ENCODE measurements around the gene HACD2.

Gene HACD2

GRCh38 chr3:123483146-123483545, 101.7 kb downstream of the HACD2 start:
- Histone ChIP-seq H3K36me3 (ENCODE audit: control insufficient read depth, insufficient read depth, low read length) (no peaks in the 10 kb centered on the region), H3K27me3 (replicated peaks; ENCODE audit: control insufficient read depth, insufficient read depth, low read length) (no peaks in the 10 kb centered on the region; the same call in 1 of the 2 replicates), H3K4me3 (replicated peaks; ENCODE audit: low read depth, low read length) (no peak overlapping the region)
- no peak for DNase-seq (ENCODE audit: extremely low read depth, insufficient read length)
- no peak for TF ChIP-seq CTCF (IDR thresholded peaks at IDR 0.05; ENCODE audit: insufficient read depth, low read length, poor library complexity, severe bottlenecking)

DNA sequence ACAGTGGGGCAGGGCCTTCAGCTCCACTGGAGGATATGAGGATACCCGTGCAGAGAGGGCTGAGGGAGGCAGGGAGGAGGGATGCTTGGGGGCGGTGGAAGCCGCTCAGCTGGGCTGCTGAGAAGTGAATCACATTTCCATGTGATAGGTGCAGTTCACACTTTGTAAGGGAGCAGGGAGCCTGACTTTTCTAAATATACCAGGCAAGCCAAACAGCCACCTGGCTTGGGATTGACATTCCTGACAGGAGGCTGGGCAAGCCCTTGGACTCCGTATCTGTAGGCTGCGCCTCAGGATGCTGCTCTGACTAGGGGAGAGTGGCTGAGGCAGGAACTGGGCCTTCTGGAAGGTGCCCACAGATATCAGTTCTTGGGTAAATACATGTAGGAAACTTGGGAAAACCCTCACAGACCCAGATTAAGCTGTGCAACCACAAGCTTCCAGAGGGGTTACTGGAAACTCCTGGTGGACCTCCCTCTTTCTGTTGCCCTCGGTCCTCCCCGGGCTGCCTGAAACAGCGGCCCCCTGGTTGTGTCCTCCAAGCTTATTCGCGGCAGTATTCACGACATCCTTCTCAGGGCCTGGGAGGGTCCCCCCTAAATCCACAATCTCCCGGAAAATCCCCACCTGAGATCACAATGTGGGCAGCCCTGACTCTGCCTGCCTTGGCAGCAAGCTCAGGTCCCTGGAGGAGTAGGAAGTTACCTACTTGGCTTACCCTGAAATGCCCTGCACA, 103.0 kb downstream of the HACD2 start:
- TF ChIP-seq CTCF (IDR thresholded peaks at IDR 0.05; ENCODE audit: insufficient read depth, low read length, poor library complexity, severe bottlenecking) = no peak
- H3K27me3 ChIP-seq (replicated peaks; ENCODE audit: control insufficient read depth, insufficient read depth, low read length) = no peaks in the 10 kb centered on the region; the same call in 1 of the 2 replicates

DNA sequence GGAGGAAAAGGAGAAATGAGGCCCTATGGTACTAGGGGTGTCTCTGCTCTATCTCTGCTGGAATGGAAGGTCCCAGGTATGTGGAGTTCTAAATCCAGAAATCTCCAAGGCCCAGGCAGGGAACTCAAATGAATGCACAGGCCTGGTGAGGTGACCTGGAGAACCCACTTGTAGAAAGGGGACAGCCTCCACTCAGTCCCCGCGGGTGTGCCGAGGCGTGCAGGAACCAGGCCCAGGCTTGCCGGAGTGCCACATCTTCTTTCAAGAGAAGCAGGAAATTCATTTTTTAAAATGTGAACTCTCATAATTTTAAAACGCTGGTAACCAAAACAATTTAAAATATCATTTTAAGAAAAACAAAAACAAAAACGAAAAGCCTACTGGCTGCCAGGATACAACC, 103.8 kb downstream of the HACD2 start:
- no peak for DNase-seq (ENCODE audit: extremely low read depth, insufficient read length)
- no peaks in the 10 kb centered on the region; the same call in 1 of the 2 replicates for H3K27me3 ChIP-seq (replicated peaks; ENCODE audit: control insufficient read depth, insufficient read depth, low read length)
- TF ChIP-seq CTCF (IDR thresholded peaks at IDR 0.05; ENCODE audit: insufficient read depth, low read length, poor library complexity, severe bottlenecking) = no peak
- H3K36me3 ChIP-seq (ENCODE audit: control insufficient read depth, insufficient read depth, low read length) = no peaks in the 10 kb centered on the region
- no peak overlapping the region for H3K4me3 ChIP-seq (replicated peaks; ENCODE audit: low read depth, low read length)

More for the DNA sequence above, 103.0 kb downstream of the HACD2 start:
- H3K36me3 ChIP-seq (ENCODE audit: control insufficient read depth, insufficient read depth, low read length) = no peaks in the 10 kb centered on the region
- no peak for DNase-seq (ENCODE audit: extremely low read depth, insufficient read length)
- no peak overlapping the region for H3K4me3 ChIP-seq (replicated peaks; ENCODE audit: low read depth, low read length)

DNA sequence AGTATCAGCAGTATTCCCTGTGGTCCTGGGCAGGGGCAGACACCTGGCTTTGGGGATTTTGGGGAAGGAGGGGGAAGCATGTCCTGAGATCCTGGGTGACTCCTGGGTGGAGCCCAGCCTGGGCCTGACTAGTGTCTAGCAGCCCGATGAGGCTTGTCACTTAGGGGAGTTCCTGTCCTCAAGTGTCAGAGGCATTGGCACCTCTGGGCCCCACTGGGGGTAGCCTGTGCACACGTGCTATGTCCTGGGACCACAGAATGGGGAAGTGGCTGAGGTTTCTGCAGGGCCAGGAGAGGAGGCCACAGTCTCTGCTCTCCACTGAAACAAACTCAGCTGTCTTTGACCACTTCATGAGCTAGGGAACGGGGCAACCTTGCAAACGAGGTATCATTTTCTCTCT, 104.4 kb downstream of the HACD2 start:
- Histone ChIP-seq H3K36me3 (ENCODE audit: control insufficient read depth, insufficient read depth, low read length) (no peaks in the 10 kb centered on the region), H3K27me3 (replicated peaks; ENCODE audit: control insufficient read depth, insufficient read depth, low read length) (no peaks in the 10 kb centered on the region; the same call in 1 of the 2 replicates), H3K4me3 (replicated peaks; ENCODE audit: low read depth, low read length) (no peak overlapping the region)
- TF ChIP-seq CTCF (IDR thresholded peaks at IDR 0.05; ENCODE audit: insufficient read depth, low read length, poor library complexity, severe bottlenecking) = no peak
- no peak for DNase-seq (ENCODE audit: extremely low read depth, insufficient read length)

DNA sequence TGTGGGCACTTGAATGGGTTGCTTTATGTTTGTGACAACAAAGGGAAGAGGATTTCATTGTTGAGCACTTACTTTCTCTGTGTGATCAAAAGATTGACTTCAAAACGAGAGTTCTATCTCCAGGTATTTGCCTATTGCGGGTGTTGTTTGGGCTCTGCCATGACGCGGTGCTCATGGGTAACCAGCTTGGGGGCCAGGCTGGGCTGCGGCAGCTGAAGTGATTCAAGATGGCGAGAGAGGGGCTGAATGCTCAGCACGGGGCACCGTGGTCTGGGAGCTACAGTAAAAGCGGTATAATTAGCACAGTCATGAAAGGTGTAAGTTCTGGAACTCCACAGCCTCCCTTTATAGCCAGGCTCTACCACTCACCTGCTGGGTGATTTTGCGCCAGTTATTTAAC, 105.0 kb downstream of the HACD2 start:
- Histone ChIP-seq H3K36me3 (ENCODE audit: control insufficient read depth, insufficient read depth, low read length) (no peaks in the 10 kb centered on the region), H3K4me3 (replicated peaks; ENCODE audit: low read depth, low read length) (no peak overlapping the region), H3K27me3 (replicated peaks; ENCODE audit: control insufficient read depth, insufficient read depth, low read length) (peaks cover 1% of the 10 kb centered on the region)
- DNase-seq (ENCODE audit: extremely low read depth, insufficient read length) = no peak
- no peak for TF ChIP-seq CTCF (IDR thresholded peaks at IDR 0.05; ENCODE audit: insufficient read depth, low read length, poor library complexity, severe bottlenecking)
